Measurements from ENCODE around the gene UROS. TPM values are rescaled to one million over a fixed set of nuclear protein-coding genes. Genes with fewer than 3 reads are reported as not detected.

The UROS gene
- total RNA-seq, 2 donors from 2014 or later: 28.2 to 31.4 TPM

Small RNA genes lying within 50 kb of the gene (microRNA-seq; reads per million reads assigned to microRNA genes)
- gene MIR4484 (ENCODE audit: borderline microRNAs expressed in 2 of 2): 0 reads per million in 2 donors

Other genes starting within 250 kb of the UROS start
- not detected for gene TEX36, start 140.1 kb downstream of the UROS start, total RNA-seq
- 10 to 100 TPM; 13.5 to 16.8 TPM for gene EDRF1, start 103.5 kb downstream of the UROS start, total RNA-seq
- under 1 TPM; 0.28 to 0.38 TPM for gene MMP21, start 47.4 kb downstream of the UROS start, total RNA-seq
- gene BCCIP, start 288 bp upstream of the UROS start, total RNA-seq: 10 to 100 TPM; 37.5 to 38.8 TPM
- gene DHX32, start 58.0 kb upstream of the UROS start, total RNA-seq: 10 to 100 TPM; 19.0 to 25.1 TPM
- gene FANK1, start 73.3 kb upstream of the UROS start, total RNA-seq: 1 to 10 TPM; 1.5 to 3.0 TPM

Data from posterior vena cava (tissue), 2 donors.